Left lung (tissue), 14 donors: ENCODE data around the gene LMF2. TPM values are rescaled to one million over a fixed set of nuclear protein-coding genes. Genes with fewer than 3 reads are reported as not detected.
A peak's percentile ranks its signal among the peaks of the same experiment; 100 is the strongest.

Experiments used
- ATAC-seq: fragments of 200-7000 bp; cut with Tn5 transposase; one replicate; pipeline ENCODE4 v1.9.1; 2020; ENCODE audit warnings: moderate library complexity
- DNase-seq, 4 donors: peaks; one replicate each; pipeline ENCODE4 v3.0.0-alpha.2; 2013 to 2020
- H3K27ac ChIP-seq, 2 donors: fragments of 200-600 bp; sonication (generic) in 1 of 2; one replicate each; pipeline versions ENCODE4 v1.5.0 to v1.8.0; 2020 to 2021
- H3K27me3 ChIP-seq, 2 donors: fragments of 200-600 bp; sonication (generic) in 1 of 2; one replicate each; pipeline versions ENCODE4 v1.5.0 to v1.8.0; 2020 to 2021
- H3K36me3 ChIP-seq, 2 donors: fragments of 200-600 bp; sonication (generic) in 1 of 2; one replicate each; pipeline versions ENCODE4 v1.5.0 to v1.8.0; 2020 to 2021
- H3K4me1 ChIP-seq, 2 donors: fragments of 200-600 bp; one replicate each; pipeline ENCODE4 v1.8.0; 2021
- H3K4me3 ChIP-seq, 2 donors: fragments of 200-600 bp; sonication (generic) in 1 of 2; one replicate each; pipeline versions ENCODE4 v1.5.0 to v1.8.0; 2020 to 2021; ENCODE audit warnings: mild to moderate bottlenecking in 1 of 2
- H3K9me3 ChIP-seq, 2 donors: fragments of 200-600 bp; sonication (generic) in 1 of 2; one replicate each; pipeline versions ENCODE4 v1.5.0 to v1.8.0; 2020 to 2021
- intact Hi-C, 2 donors: fragments of 100-400 bp; cut with DNase I; formaldehyde crosslinking; loops; one replicate each; pipeline versions ENCODE4 v1.11.2 to v1.14.2; 2022
- long read RNA-seq, 12 donors: library from polyadenylated mRNA in 2 of 12; unstranded in 2 of 12; transcript quantifications; one replicate each; pipeline ENCODE4 v2.0.0 and lab custom pipeline, GENCODE V29; 2019 to 2026
- polyA plus RNA-seq, 6 donors: library from polyadenylated mRNA; unstranded; fragments of 120-200 nt; gene quantifications; one replicate each; pipeline ENCODE4 v1.2.1, GENCODE V29; 2013; ENCODE audit not compliant: insufficient read length in 6 of 6
- total RNA-seq, 2 donors: library from RNA; stranded (reverse); fragmentation: NEBNext Ultra II Directional; extraction: Animal tissue kit (Norgen Biotek cat#: 25700); gene quantifications; one replicate each; pipeline ENCODE4 v1.2.1, GENCODE V29; 2021
- TF ChIP-seq, protein P1 (sequence below), 2 donors: fragments of 200-600 bp; sonication (generic) in 1 of 2; IDR thresholded peaks; one replicate each; pipeline versions ENCODE4 v1.5.0 to v1.8.0; 2021; ENCODE audit warnings: antibody characterized with exemption in 2 of 2
- donor health status: DM: no; HTN: yes; CAD: no.
- donor health status: DM: no; HTN: no; CAD: no.

Gene LMF2, protein sequence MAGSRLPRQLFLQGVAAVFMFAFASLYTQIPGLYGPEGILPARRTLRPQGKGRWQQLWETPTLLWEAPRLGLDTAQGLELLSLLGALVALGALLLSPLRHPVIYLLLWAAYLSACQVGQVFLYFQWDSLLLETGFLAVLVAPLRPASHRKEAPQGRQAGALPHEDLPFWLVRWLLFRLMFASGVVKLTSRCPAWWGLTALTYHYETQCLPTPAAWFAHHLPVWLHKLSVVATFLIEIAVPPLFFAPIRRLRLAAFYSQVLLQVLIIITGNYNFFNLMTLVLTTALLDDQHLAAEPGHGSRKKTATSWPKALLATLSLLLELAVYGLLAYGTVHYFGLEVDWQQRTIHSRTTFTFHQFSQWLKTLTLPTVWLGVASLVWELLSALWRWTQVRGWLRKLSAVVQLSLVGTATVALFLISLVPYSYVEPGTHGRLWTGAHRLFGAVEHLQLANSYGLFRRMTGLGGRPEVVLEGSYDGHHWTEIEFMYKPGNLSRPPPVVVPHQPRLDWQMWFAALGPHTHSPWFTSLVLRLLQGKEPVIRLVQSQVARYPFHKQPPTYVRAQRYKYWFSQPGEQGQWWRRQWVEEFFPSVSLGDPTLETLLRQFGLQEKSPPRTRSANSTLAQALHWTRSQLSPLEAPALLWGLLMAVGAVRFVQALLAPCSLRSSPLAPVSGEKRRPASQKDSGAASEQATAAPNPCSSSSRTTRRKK
- total RNA-seq, result 10 to 100 TPM; 73.1 to 76.4 TPM
- polyA plus RNA-seq, result 10 to 100 TPM; 32.9 to 61.2 (median 41.8) TPM
- long read RNA-seq, donor 1, transcript LMF2-202 (14 exons, 2,582 nt), result major isoform, 6 of 6 reads
- long read RNA-seq, donor 1, partial matches to known transcripts, result 0 of 6 reads
- long read RNA-seq, donor 1, other reads (novel, unspliced or antisense), result 0 of 6 reads
- long read RNA-seq, donor 2, transcript LMF2-202 (14 exons, 2,582 nt), result major isoform, 11 of 11 reads
- long read RNA-seq, donor 2, partial matches to known transcripts, result 0 of 11 reads
- long read RNA-seq, donor 2, other reads (novel, unspliced or antisense), result 0 of 11 reads
- long read RNA-seq, donor 3, transcript LMF2-202 (14 exons, 2,582 nt), result major isoform, 5 of 5 reads
- long read RNA-seq, donor 3, partial matches to known transcripts, result 0 of 5 reads
- long read RNA-seq, donor 3, other reads (novel, unspliced or antisense), result 0 of 5 reads
- long read RNA-seq, donor 4, partial matches to known transcripts, result 6 of 11 reads
- long read RNA-seq, donor 4, other reads (novel, unspliced or antisense), result 1 of 11 reads
- long read RNA-seq, donor 5, partial matches to known transcripts, result 0 of 1 reads
- long read RNA-seq, donor 5, other reads (novel, unspliced or antisense), result 0 of 1 reads
- long read RNA-seq, donor 6, transcript LMF2-202 (14 exons, 2,582 nt), result major isoform, 5 of 6 reads
- long read RNA-seq, donor 6, partial matches to known transcripts, result 0 of 6 reads
- long read RNA-seq, donor 6, other reads (novel, unspliced or antisense), result 0 of 6 reads
- long read RNA-seq, donor 7, partial matches to known transcripts, result 6 of 12 reads
- long read RNA-seq, donor 7, other reads (novel, unspliced or antisense), result 5 of 12 reads
- long read RNA-seq, donor 8, transcript LMF2-202 (14 exons, 2,582 nt), result major isoform, 9 of 9 reads
- long read RNA-seq, donor 8, partial matches to known transcripts, result 0 of 9 reads
- long read RNA-seq, donor 8, other reads (novel, unspliced or antisense), result 0 of 9 reads
- long read RNA-seq, donor 9, result 0 reads
- long read RNA-seq, donor 10, transcript LMF2-202 (14 exons, 2,582 nt), result major isoform, 8 of 20 reads
- long read RNA-seq, donor 10, partial matches to known transcripts, result 7 of 20 reads
- long read RNA-seq, donor 10, other reads (novel, unspliced or antisense), result 5 of 20 reads
- long read RNA-seq, donor 11, transcript LMF2-202 (14 exons, 2,582 nt), result major isoform, 9 of 9 reads
- long read RNA-seq, donor 11, partial matches to known transcripts, result 0 of 9 reads
- long read RNA-seq, donor 11, other reads (novel, unspliced or antisense), result 0 of 9 reads
- long read RNA-seq, donor 12, transcript LMF2-202 (14 exons, 2,582 nt), result major isoform, 5 of 5 reads
- long read RNA-seq, donor 12, partial matches to known transcripts, result 0 of 5 reads
- long read RNA-seq, donor 12, other reads (novel, unspliced or antisense), result 0 of 5 reads

DNA sequence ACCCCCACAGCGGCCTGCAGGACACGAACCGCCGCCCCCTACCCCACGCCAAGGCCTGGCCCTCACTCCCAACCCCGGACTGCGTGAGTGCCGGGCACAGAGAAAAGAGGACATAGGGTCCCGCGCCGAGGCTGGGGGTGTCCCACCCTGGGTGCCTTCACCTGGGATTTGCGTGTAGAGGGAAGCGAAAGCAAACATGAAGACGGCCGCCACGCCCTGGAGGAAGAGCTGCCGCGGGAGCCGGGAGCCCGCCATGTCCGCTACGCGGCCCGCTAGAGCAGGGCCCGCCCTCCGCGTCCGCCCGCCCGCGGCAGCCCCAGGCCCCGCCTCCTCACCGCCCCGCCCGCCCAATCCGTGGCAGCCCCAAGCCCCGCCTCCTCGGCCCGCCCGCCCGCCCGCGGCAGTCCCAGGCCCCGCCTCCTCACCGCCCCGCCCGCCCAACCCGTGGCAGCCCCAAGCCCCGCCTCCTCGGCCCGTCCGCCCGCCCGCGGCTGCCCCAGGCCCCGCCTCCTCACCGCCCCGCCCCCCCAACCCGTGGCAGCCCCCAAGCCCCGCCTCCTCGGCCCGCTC, at the start of gene LMF2:
Gene LMF2, minus strand, starts transcription at position 282 of the 570 bp plus-strand sequence. Its CDS starts 27 bp downstream, at position 255.
- intact Hi-C loops, result loop anchor here in 1 of 2 donors (10.0 kb wide), 1 partner anchor 87 kb away; no protein-coding TSS in a partner anchor
- ATAC-seq (peak; percentile 80), DNase-seq (peak in 2 of 4 donors; percentile 92 to 99)
- Histone ChIP-seq H3K27me3 (no peaks in the 10 kb centered on the region), H3K9me3 (no peaks in the 10 kb centered on the region), H3K4me1 (peaks cover 17 to 35% of the 10 kb centered on the region in 2 donors), H3K27ac (peak within 1 kb of the TSS; percentile 82 to 90), H3K36me3 (peaks cover 0 to 33% of the 10 kb centered on the region in 2 donors), H3K4me3 (peak within 1 kb of the TSS; percentile 88 to 90)
- TF ChIP-seq, protein P1, sequence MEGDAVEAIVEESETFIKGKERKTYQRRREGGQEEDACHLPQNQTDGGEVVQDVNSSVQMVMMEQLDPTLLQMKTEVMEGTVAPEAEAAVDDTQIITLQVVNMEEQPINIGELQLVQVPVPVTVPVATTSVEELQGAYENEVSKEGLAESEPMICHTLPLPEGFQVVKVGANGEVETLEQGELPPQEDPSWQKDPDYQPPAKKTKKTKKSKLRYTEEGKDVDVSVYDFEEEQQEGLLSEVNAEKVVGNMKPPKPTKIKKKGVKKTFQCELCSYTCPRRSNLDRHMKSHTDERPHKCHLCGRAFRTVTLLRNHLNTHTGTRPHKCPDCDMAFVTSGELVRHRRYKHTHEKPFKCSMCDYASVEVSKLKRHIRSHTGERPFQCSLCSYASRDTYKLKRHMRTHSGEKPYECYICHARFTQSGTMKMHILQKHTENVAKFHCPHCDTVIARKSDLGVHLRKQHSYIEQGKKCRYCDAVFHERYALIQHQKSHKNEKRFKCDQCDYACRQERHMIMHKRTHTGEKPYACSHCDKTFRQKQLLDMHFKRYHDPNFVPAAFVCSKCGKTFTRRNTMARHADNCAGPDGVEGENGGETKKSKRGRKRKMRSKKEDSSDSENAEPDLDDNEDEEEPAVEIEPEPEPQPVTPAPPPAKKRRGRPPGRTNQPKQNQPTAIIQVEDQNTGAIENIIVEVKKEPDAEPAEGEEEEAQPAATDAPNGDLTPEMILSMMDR (IDR thresholded peaks at IDR 0.05), result no peak

DNA sequence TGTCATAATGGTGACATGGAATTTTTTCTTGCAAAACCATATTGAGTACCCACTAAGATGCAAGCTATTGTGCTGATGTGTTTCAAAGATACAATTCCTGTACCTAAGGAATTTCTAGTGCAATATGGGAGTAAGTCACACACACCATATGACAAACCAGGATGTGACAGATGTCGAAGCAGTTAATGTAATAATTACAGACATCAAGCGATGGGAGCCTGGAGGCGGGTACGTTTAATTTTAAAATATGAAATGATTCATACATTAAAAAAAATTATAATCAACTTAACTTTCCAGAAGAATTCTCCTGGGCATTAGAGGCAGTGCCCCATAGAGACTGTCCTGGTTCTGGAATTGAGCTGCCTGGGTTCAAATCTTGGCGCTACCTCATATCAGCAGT, 49.2 kb upstream of the LMF2 start:
- ATAC-seq (no peak), DNase-seq (no peak)
- H3K4me3 ChIP-seq, result no peak overlapping the region
- no peaks in the 10 kb centered on the region for H3K36me3 ChIP-seq
- intact Hi-C loops, result no loop called here
- TF ChIP-seq, protein P1 (IDR thresholded peaks at IDR 0.05), result no peak
- H3K27ac ChIP-seq, result no peak overlapping the region
- H3K4me1 ChIP-seq, result no peaks in the 10 kb centered on the region
- H3K27me3 ChIP-seq, result no peaks in the 10 kb centered on the region
- no peaks in the 10 kb centered on the region for H3K9me3 ChIP-seq

DNA sequence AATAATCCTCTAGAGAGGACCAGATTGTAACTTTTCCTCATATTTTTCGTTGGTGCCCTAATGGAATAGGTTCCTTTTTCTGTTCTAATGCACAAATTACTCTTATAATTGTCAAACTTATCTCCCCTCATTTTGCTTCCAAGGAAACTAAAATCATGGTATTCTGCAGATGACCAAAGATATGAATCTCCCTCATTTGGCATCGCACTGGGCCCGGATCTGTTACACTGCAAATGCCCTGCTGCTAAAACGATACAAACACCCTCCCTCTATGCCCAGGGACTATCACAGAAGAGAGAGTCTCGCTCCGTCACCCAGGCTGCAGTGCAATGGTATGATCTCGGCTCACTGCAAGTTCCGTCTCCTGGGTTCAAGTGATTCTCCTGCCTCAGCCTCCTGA, 45.8 kb upstream of the LMF2 start:
- ATAC-seq (no peak), DNase-seq (no peak)
- Histone ChIP-seq H3K4me3 (no peak overlapping the region), H3K4me1 (peaks cover 6 to 11% of the 10 kb centered on the region in 2 donors), H3K27ac (no peak overlapping the region), H3K36me3 (no peaks in the 10 kb centered on the region), H3K9me3 (no peaks in the 10 kb centered on the region), H3K27me3 (peaks cover 13 to 20% of the 10 kb centered on the region in 2 donors)
- TF ChIP-seq, protein P1 (IDR thresholded peaks at IDR 0.05), result no peak
- intact Hi-C loops, result no loop called here
